Upper lobe of left lung (tissue), 6 donors: ENCODE measurements around the gene SPINT3. TPM values are rescaled to one million over a fixed set of nuclear protein-coding genes. Genes with fewer than 3 reads are reported as not detected.
A peak's percentile ranks its signal among the peaks of the same experiment; 100 is the strongest.

Experiments
- ATAC-seq, 2 donors: fragments of 200-7000 bp; cut with Tn5 transposase; one replicate each; pipeline ENCODE4 v1.9.1; 2022; ENCODE audit warnings: mild to moderate bottlenecking in 2 of 2, moderate library complexity in 2 of 2; ENCODE audit not compliant: low FRiP score in 2 of 2
- DNase-seq, 2 donors: peaks; one replicate each; pipeline ENCODE4 v3.0.0-alpha.2; 2019 to 2020
- H3K27ac ChIP-seq, 4 donors: fragments of 200-600 bp; sonication (generic); one replicate each; pipeline ENCODE4 v1.5.1; 2016 to 2019
- H3K27me3 ChIP-seq, 4 donors: fragments of 200-600 bp; sonication (generic); one replicate each; pipeline ENCODE4 v1.5.1; 2017 to 2019
- H3K36me3 ChIP-seq, 4 donors: fragments of 200-600 bp; sonication (generic); one replicate each; pipeline ENCODE4 v1.5.1; 2016 to 2019
- H3K4me1 ChIP-seq, 4 donors: fragments of 200-600 bp; sonication (generic); one replicate each; pipeline ENCODE4 v1.5.1; 2018 to 2019
- H3K4me3 ChIP-seq, 4 donors: fragments of 200-600 bp; sonication (generic); one replicate each; pipeline ENCODE4 v1.5.1; 2017 to 2019; ENCODE audit warnings: mild to moderate bottlenecking in 2 of 4, moderate library complexity in 1 of 4
- H3K9me3 ChIP-seq, 4 donors: fragments of 200-600 bp; sonication (generic); one replicate each; pipeline ENCODE4 v1.5.1; 2018 to 2019
- CTCF ChIP-seq, 6 experiments: fragments of 450-650 bp in 4 of 6; fragments of 200-600 bp in 2 of 6; sonication (generic) in 2 of 6; IDR thresholded peaks; one replicate each; pipeline ENCODE4 v1.5.1; 2016 to 2019; ENCODE audit warnings: antibody characterized with exemption in 6 of 6
- EP300 ChIP-seq, 4 donors: sonication (generic); formaldehyde crosslinking; IDR thresholded peaks; one replicate each; pipeline ENCODE4 v1.5.1; 2017; ENCODE audit warnings: antibody characterized with exemption in 4 of 4, control low read depth in 2 of 4
- POLR2A ChIP-seq, 4 donors: fragments of 450-650 bp; IDR thresholded peaks; one replicate each; pipeline ENCODE4 v1.5.1; 2016 to 2017; ENCODE audit warnings: antibody characterized with exemption in 4 of 4, mild to moderate bottlenecking in 2 of 4
- POLR2AphosphoS5 ChIP-seq, 2 donors: sonication (generic); formaldehyde crosslinking; IDR thresholded peaks; one replicate each; pipeline ENCODE4 v1.5.1; 2017; ENCODE audit warnings: antibody characterized with exemption in 2 of 2
- WGBS, 2 donors: methylation state at CpG; one replicate each; pipeline ENCODE4 v1.1.5; 2017 to 2018; 5-methylcytosine and 5-hydroxymethylcytosine counted together
- total RNA-seq, 6 donors: library from RNA; depleted of rRNA in 4 of 6; stranded (reverse); fragments of >200 nt in 4 of 6; gene quantifications; one replicate each; pipeline versions ENCODE4 v1.1.0 to v1.2.1, GENCODE V29; 2016 to 2021
- donor health status: DM: no; HTN: no; CAD: no; lungs with moderate emphysema.
- donor health status: DM: no; HTN: yes; CAD: no; lungs with severe emphysema.

Gene SPINT3
- total RNA-seq, 6 donors from 2014 or later = not detected

DNA sequence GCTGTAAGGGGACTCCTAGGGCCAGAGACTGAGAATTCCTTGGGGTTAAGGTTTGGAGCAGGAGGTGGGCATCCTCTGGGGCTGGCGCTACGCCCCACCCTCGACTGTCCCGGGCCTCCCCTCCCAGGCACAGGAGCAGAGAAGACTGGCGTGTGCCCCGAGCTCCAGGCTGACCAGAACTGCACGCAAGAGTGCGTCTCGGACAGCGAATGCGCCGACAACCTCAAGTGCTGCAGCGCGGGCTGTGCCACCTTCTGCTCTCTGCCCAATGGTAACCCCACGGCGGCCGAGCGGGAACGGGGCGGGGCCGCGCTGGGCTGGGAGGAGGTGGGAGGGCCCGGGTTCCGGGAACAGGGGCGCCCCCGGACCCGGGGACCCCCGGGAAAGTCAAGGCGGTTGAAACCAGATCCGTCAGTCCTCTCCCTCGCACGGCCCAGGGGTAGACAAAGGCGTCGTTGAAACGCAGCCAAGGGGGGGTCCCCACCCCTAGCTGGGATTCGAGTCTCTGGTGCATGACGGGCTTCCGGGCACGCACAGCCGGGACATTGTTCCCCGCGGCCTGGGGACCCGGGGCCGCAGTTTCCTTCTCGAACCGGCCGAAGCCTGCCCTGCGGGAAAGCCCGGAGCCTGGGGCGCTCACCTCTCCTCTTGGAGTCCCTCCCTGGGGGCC, 45.0 kb downstream of the SPINT3 start:
- Histone ChIP-seq H3K4me1 (peaks cover 20 to 33% (median 22%) of the 10 kb centered on the region in 4 donors), H3K9me3 (no peaks in the 10 kb centered on the region), H3K27me3 (peaks cover 0 to 12% (median 5%) of the 10 kb centered on the region in 4 donors), H3K27ac (peak overlapping the region; percentile 79 to 88 (median 84)), H3K36me3 (no peaks in the 10 kb centered on the region), H3K4me3 (peak overlapping the region; percentile 42 to 61 (median 53))
- 0 to 5% methylated on average over 12 to 15 of the region's 50 CpGs for WGBS, 2 donors
- ATAC-seq (peak; percentile 88 to 93), DNase-seq (peak; percentile 82 to 93)
- TF ChIP-seq CTCF (IDR thresholded peaks at IDR 0.05) (no peak), POLR2A (IDR thresholded peaks at IDR 0.05) (peak in 2 of 4 donors; percentile 37 to 75), POLR2AphosphoS5 (IDR thresholded peaks at IDR 0.05) (peak in 1 of 2 donors; percentile 80), EP300 (IDR thresholded peaks at IDR 0.05) (no peak)

DNA sequence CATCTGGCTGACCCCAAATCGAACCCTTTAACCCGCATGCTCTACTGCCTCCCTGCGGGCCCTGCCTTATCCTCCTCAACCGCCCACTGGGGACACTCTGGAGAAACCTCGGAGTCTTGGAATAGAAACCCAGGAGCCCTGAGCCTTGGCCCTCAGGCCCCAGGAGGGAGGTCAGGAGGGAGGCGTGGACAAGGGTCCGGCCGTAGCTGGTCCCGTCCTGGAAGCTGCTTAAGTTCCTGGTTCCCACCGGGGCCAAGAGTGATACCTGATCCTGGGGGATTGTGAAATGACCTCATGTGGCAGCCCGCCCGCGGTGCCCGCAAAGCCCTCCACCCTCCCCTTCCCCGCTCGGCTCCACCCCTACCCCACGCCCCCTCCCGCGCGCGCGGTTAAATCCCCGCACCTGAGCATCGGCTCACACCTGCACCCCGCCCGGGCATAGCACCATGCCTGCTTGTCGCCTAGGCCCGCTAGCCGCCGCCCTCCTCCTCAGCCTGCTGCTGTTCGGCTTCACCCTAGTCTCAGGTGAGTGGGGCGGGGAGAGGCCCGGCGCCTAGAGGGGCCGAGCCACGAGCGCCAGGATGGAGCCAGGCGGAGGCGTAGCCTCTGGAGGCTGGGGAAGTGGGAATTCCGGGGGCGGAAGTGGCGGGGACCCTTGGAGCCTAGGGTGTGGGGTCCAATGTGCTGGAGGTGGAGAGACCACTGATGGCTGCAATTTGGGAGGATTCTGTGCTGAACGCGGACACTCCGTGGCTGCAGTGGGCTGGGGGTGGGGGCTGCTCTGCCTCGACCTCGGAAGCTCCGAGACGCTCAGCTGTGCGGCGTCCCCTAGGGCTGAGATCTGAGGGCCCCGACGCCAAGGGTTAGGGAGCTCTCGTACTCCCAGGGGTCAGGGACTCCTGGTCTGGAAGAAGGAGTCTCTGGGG, 45.8 kb downstream of the SPINT3 start, which contains the start of gene WFDC2:
Gene WFDC2 (plus strand): TSS at position 418 of the 926 bp plus-strand sequence. CDS start 29 bp downstream, at position 447.
- Histone ChIP-seq H3K27ac (peak within 1 kb of the TSS; percentile 79 to 88 (median 84)), H3K4me3 (peak within 1 kb of the TSS; percentile 42 to 61 (median 53)), H3K4me1 (peaks cover 20 to 35% (median 22%) of the 10 kb centered on the region in 4 donors), H3K9me3 (no peaks in the 10 kb centered on the region), H3K36me3 (no peaks in the 10 kb centered on the region), H3K27me3 (peaks cover 0 to 12% (median 5%) of the 10 kb centered on the region in 4 donors)
- ATAC-seq (peak; percentile 61 to 83), DNase-seq (peak; percentile 86 to 90)
- 12 to 16% methylated on average over 11 to 31 of the region's 54 CpGs for WGBS, 2 donors
- TF ChIP-seq CTCF (IDR thresholded peaks at IDR 0.05) (no peak), POLR2A (IDR thresholded peaks at IDR 0.05) (peak in 1 of 4 donors; percentile 30), POLR2AphosphoS5 (IDR thresholded peaks at IDR 0.05) (peak in 1 of 2 donors; percentile 48), EP300 (IDR thresholded peaks at IDR 0.05) (peak in 1 of 4 donors; percentile 29)

- Histone ChIP-seq H3K27me3 (peaks cover 0 to 12% (median 5%) of the 10 kb centered on the region in 4 donors), H3K4me1 (peaks cover 20 to 35% (median 22%) of the 10 kb centered on the region in 4 donors), H3K36me3 (no peaks in the 10 kb centered on the region), H3K9me3 (no peaks in the 10 kb centered on the region), H3K27ac (peak overlapping the region in 1 of 4 donors; percentile 30), H3K4me3 (no peak overlapping the region)
- no peak for TF ChIP-seq EP300 (IDR thresholded peaks at IDR 0.05)
- no peak for TF ChIP-seq POLR2AphosphoS5 (IDR thresholded peaks at IDR 0.05)
- no peak for TF ChIP-seq CTCF (IDR thresholded peaks at IDR 0.05)
- TF ChIP-seq POLR2A (IDR thresholded peaks at IDR 0.05) = no peak
- WGBS, 2 donors = 50 to 61% methylated on average over 2 to 3 of the region's 3 CpGs
- peak in 1 of 2 donors; percentile 60 for DNase-seq
- ATAC-seq = no peak
Measured at GRCh38 chr20:45467861-45468260, 47.6 kb downstream of the SPINT3 start.

DNA sequence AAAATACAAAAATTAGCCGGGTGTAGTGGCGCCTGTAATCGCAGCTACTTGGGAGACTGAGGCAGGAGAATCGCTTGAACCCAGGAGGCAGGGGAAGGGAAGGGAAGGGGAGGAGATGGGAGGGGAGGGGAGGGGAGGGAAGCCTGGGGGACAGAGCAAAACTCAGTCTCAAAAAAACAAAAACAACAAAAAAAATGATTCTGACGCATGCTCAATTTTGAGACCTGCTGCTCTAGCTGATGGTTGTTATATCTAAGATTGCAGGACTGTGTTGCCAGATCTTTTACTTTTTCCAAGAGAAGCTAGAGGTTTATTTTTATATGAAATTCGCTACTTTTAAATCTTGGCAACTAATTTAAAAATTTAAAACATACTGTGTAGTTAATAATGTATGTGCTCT, 48.2 kb downstream of the SPINT3 start:
- WGBS, 2 donors = 92 to 94% methylated on average over 4 to 6 of the region's 6 CpGs
- Histone ChIP-seq H3K27me3 (peaks cover 0 to 12% (median 5%) of the 10 kb centered on the region in 4 donors), H3K9me3 (no peaks in the 10 kb centered on the region), H3K4me1 (peaks cover 20 to 35% (median 22%) of the 10 kb centered on the region in 4 donors), H3K36me3 (no peaks in the 10 kb centered on the region), H3K4me3 (no peak overlapping the region), H3K27ac (no peak overlapping the region)
- no peak for DNase-seq
- TF ChIP-seq POLR2A (IDR thresholded peaks at IDR 0.05) (no peak), EP300 (IDR thresholded peaks at IDR 0.05) (no peak), CTCF (IDR thresholded peaks at IDR 0.05) (no peak), POLR2AphosphoS5 (IDR thresholded peaks at IDR 0.05) (no peak)
- ATAC-seq = no peak
